K562 (cell line): Measurements from ENCODE around the gene ARHGAP18. TPM values are rescaled to one million over a fixed set of nuclear protein-coding genes. Genes with fewer than 3 reads are reported as not detected.

Experiments
- ATAC-seq: fragments of 200-7000 bp; cut with Tn5 transposase; 3 replicates; pipeline ENCODE4 v1.9.1; 2020; ENCODE audit warnings: moderate library complexity
- BruUV-seq: library from RNA; stranded (reverse); fragments of 400-500 nt; replicated peaks from 2 replicates; lab custom pipeline; 2021; lab: Mats Ljungman, UMichigan
- CTCF ChIA-PET: fragments of 300-600 bp; formaldehyde crosslinking; extraction: SDS; loops from one replicate; lab custom pipeline; 2021; ENCODE audit warnings: low intra/inter-chr PET ratio; lab: Yijun Ruan, JAX
- POLR2A ChIA-PET: fragments of 300-600, 350-650 bp; sonication (Branson Sonifier 250); formaldehyde crosslinking; extraction: SDS; loops from one replicate; lab custom pipeline; 2021; ENCODE audit warnings: antibody characterized with exemption, inconsistent platforms; lab: Yijun Ruan, JAX
- DNase-seq, 4 experiments: peaks; one replicate each; pipeline versions ENCODE4 v3.0.0 to v3.0.0-alpha.2; 2011 to 2018; ENCODE audit warnings: low spot score in 3 of 4, mixed read lengths in 3 of 4; ENCODE audit errors: extremely low read depth in 1 of 4
- FAIRE-seq: peaks from 2 replicates; lab custom pipeline; 2011; peaks lifted over from hg19 to GRCh38; lab: Jason Lieb, UNC
- H2AFZ ChIP-seq: 2 replicates; pipeline ENCODE4 v1.6.0; 2011; ENCODE audit warnings: low read depth, low read length, control low read depth, inconsistent platforms
- H3K27ac ChIP-seq: fragments of 200-600 bp; 3 replicates; pipeline ENCODE4 v1.8.0; 2011; ENCODE audit warnings: low read depth, mild to moderate bottlenecking, control low read depth, inconsistent platforms, low read length, moderate library complexity, mixed read lengths; ENCODE audit errors: extremely low read depth
- H3K27me3 ChIP-seq, 2 experiments: fragments of 300-600 bp in 1 of 2; 2 replicates in 1 of 2; 3 replicates in 1 of 2; pipeline versions ENCODE4 v1.6.0 to v1.8.0; 2011; ENCODE audit warnings: inconsistent platforms in 2 of 2, low read length in 2 of 2, mild to moderate bottlenecking in 1 of 2, mixed read lengths in 1 of 2, moderate library complexity in 1 of 2; ENCODE audit not compliant: control insufficient read depth in 2 of 2, insufficient read depth in 2 of 2
- H3K36me3 ChIP-seq: fragments of 300-600 bp; 3 replicates; pipeline ENCODE4 v1.8.0; 2011; ENCODE audit warnings: mild to moderate bottlenecking, low read length, inconsistent platforms; ENCODE audit not compliant: control insufficient read depth, insufficient read depth
- H3K4me1 ChIP-seq, 2 experiments: fragments of 200-600 bp in 1 of 2; replicated peaks in 1 of 2; 2 replicates in 1 of 2; 3 replicates in 1 of 2; pipeline versions ENCODE4 v1.5.1 to v1.8.0; 2011; ENCODE audit warnings: inconsistent platforms in 2 of 2, low read length in 2 of 2, mild to moderate bottlenecking in 1 of 2, mixed read lengths in 1 of 2, moderate library complexity in 1 of 2; ENCODE audit not compliant: control insufficient read depth in 2 of 2, insufficient read depth in 2 of 2
- H3K4me2 ChIP-seq: 2 replicates; pipeline ENCODE4 v1.6.1; 2011; ENCODE audit warnings: low read length, control low read depth, inconsistent platforms, mixed read lengths; ENCODE audit not compliant: insufficient read depth
- H3K4me3 ChIP-seq: fragments of 200-600 bp; sonication (generic), shearing (Covaris generic); 2 replicates; pipeline ENCODE4 v1.5.1; 2016; ENCODE audit warnings: control low read depth, inconsistent platforms
- H3K79me2 ChIP-seq: fragments of 200-600 bp; 3 replicates; pipeline ENCODE4 v1.8.0; 2011; ENCODE audit warnings: low read length, inconsistent platforms; ENCODE audit not compliant: control insufficient read depth, insufficient read depth
- H3K9ac ChIP-seq, 2 experiments: 2 replicates each; pipeline versions ENCODE4 v1.6.0 to v1.6.1; 2011; ENCODE audit warnings: low read depth in 2 of 2, low read length in 2 of 2, control low read depth in 1 of 2, inconsistent platforms in 1 of 2, mild to moderate bottlenecking in 1 of 2, mixed read lengths in 1 of 2; ENCODE audit not compliant: insufficient read depth in 1 of 2
- H3K9me1 ChIP-seq: one replicate; pipeline ENCODE4 v1.6.0; 2011; ENCODE audit warnings: inconsistent platforms, mild to moderate bottlenecking, low read length, moderate library complexity; ENCODE audit not compliant: control insufficient read depth, insufficient read depth
- H3K9me3 ChIP-seq: replicated peaks from 2 replicates; pipeline ENCODE4 v1.5.1; 2011; ENCODE audit warnings: low read depth, low read length, inconsistent platforms; ENCODE audit not compliant: control insufficient read depth, insufficient read depth
- H4K20me1 ChIP-seq: replicated peaks from 2 replicates; pipeline ENCODE4 v1.6.1; 2011; ENCODE audit warnings: low read length, inconsistent platforms, mixed read lengths; ENCODE audit not compliant: control insufficient read depth, insufficient read depth
- C11orf30 ChIP-seq: fragments of 450-650 bp; IDR thresholded peaks from 2 replicates; pipeline ENCODE4 v1.6.1; 2016; ENCODE audit warnings: low read depth, mild to moderate bottlenecking
- NCOA2 ChIP-seq, 2 experiments: fragments of 450-650 bp; IDR thresholded peaks; 2 replicates each; pipeline ENCODE4 v1.6.1; 2018; ENCODE audit warnings: mild to moderate bottlenecking in 2 of 2, moderate library complexity in 1 of 2; ENCODE audit not compliant: partially characterized antibody in 2 of 2
- NFRKB ChIP-seq: fragments of 450-650 bp; IDR thresholded peaks from 2 replicates; pipeline ENCODE4 v1.6.1; 2016; ENCODE audit warnings: low read depth
- SPI1 ChIP-seq: IDR thresholded peaks from 2 replicates; pipeline ENCODE4 v1.6.1; 2011; ENCODE audit warnings: low read depth, low read length, control low read depth, borderline replicate concordance
- ZNF175 ChIP-seq: fragments of 200-800 bp; sonication (Bioruptor generic); IDR thresholded peaks from 2 replicates; pipeline ENCODE4 v1.6.1; 2016; ENCODE audit warnings: low read depth, mild to moderate bottlenecking, missing genetic modification characterization, missing compliant biosample characterization
- ZNF316 ChIP-seq: fragments of 450-650 bp; IDR thresholded peaks from 2 replicates; pipeline ENCODE4 v1.6.1; 2016
- ZNF41 ChIP-seq: fragments of 250-450 bp; sonication (Bioruptor Pico); conservative IDR thresholded peaks from 2 replicates; pipeline ENCODE4 v1.4.0; 2020; ENCODE audit warnings: mild to moderate bottlenecking
- WGBS: fragments of 100-300 bp; shearing (Covaris generic); methylation state at CpG from one replicate; pipeline ENCODE4 v1.1.6; 2016; ENCODE audit warnings: low coverage, mixed read lengths; ENCODE audit not compliant: insufficient coverage; ENCODE audit errors: missing lambda C conversion rate; 5-methylcytosine and 5-hydroxymethylcytosine counted together
- in situ Hi-C: fragments of 300-500 bp; cut with MboI; formaldehyde crosslinking; loops from 4 replicates; pipeline ENCODE4 v1.15.0; 2018; ENCODE audit warnings: inconsistent platforms, mixed read lengths
- intact Hi-C: fragments of 100-400 bp; cut with micrococcal nuclease; formaldehyde crosslinking; loops from 2 replicates; pipeline ENCODE4 v1.14.2; 2022
- polyA plus RNA-seq, 8 experiments: library from polyadenylated mRNA; depleted of rRNA in 4 of 8; stranded (reverse) in 5 of 8; unstranded in 3 of 8; fragments of >200 nt; fragmentation: Nextera tagmentation in 2 of 8; fragmentation: Illumina TruSeq in 1 of 8; extraction: Ambion mirVana in 2 of 8; extraction: Trizol in 1 of 8; gene quantifications; 2 replicates each; pipeline versions ENCODE4 v1.2.1 to v1.2.3, GENCODE V29; 2011 to 2014; ENCODE audit warnings: inconsistent platforms in 1 of 8, missing spikeins in 1 of 8
- total RNA-seq, 7 experiments: library from RNA; depleted of rRNA in 6 of 7; stranded (reverse); fragments of >200 nt in 6 of 7; fragmentation: Illumina TruSeq in 2 of 7; extraction: Trizol in 2 of 7; gene quantifications; 2 replicates each; pipeline versions ENCODE4 v1.2.1 to v1.2.3, GENCODE V29; 2011 to 2021; ENCODE audit warnings: low replicate concordance in 1 of 7

Gene ARHGAP18
- total and polyA plus RNA-seq, 9 of the 15 experiments (the other 6 are each of a cell fraction or from before 2014, with no cell fraction given) = 13.3 to 29.7 (median 21.1) TPM

- Histone ChIP-seq H2AFZ (no peak overlapping the region), H3K27ac (peak overlapping the region; percentile 51)
- BruUV-seq = no TSS peak
Observed at GRCh38 chr6:129686941-129687627, 22.9 kb downstream of the ARHGAP18 start.

DNA sequence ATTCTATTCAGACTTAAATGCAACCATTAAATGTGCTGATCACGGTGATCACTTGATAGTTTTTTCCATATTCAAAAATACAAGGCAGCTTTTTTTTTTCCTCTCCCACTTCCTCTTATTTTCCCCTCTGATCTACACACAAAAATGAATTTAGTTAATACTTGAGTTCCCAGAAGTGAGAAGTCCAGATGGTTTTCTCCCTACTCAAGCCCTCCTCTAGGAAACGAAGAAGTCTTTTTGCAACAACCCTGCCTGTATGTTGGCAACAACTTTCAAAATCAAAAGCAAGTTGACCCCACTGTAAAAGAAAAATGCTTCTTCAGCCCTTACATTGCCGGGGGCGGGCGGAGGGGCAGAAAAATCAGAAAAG lies 24.3 kb downstream of the ARHGAP18 start:
- ChIA-PET POLR2A (interaction anchor here (1.6 to 2.5 kb wide), 2 partner anchors 10 to 107 kb away, joined by 3 to 8 read pairs; no protein-coding TSS in a partner anchor), CTCF (no interaction called here)

More at GRCh38 chr6:129686941-129687627, 22.9 kb downstream of the ARHGAP18 start:
- Histone ChIP-seq H3K4me1 (peaks cover 28 to 82% of the 10 kb centered on the region in 2 experiments), H3K9ac (peak overlapping the region; percentile 2 to 8; a peak in 2 of 4 replicates), H3K27me3 (no peaks in the 10 kb centered on the region), H3K36me3 (peaks cover 4% of the 10 kb centered on the region; the same call in 1 of the 3 replicates), H3K4me3 (no peak overlapping the region), H3K9me1 (no peaks in the 10 kb centered on the region), H3K79me2 (peaks cover 88% of the 10 kb centered on the region), H3K4me2 (no peak overlapping the region; the same call in 1 of the 2 replicates), H4K20me1 (no peaks in the 10 kb centered on the region), H3K9me3 (no peaks in the 10 kb centered on the region)
- TF ChIP-seq NCOA2 (IDR thresholded peaks at IDR 0.05; ENCODE audit: partially characterized antibody in 2 of 2) (no peak), C11orf30 (0 out of 2 replicates have a peak, but pooled peaks have one; percentile 7), ZNF316 (peak; percentile 38; the same call in 1 of the 2 replicates), SPI1 (0 out of 2 replicates have a peak, but pooled peaks have one; percentile 14), ZNF175 (CRISPR knock-in tag) (0 out of 2 replicates have a peak, but pooled peaks have one; percentile 32)
- in situ Hi-C loops = no loop called here
- FAIRE-seq (no peak), DNase-seq (peak in 1 of 4 experiments; percentile 10), ATAC-seq (no peak)
- CTCF ChIA-PET = no interaction called here
- POLR2A ChIA-PET = interaction anchor here (1.1 kb wide), 1 partner anchor 11 kb away, joined by 3 read pairs; no protein-coding TSS in a partner anchor
- intact Hi-C loops = no loop called here
- WGBS = 71% methylated on average over 6 of the region's 7 CpGs

More for the DNA sequence above, 24.3 kb downstream of the ARHGAP18 start:
- no peaks in the 10 kb centered on the region for H4K20me1 ChIP-seq
- peaks cover 7% of the 10 kb centered on the region; the same call in 1 of the 3 replicates for H3K36me3 ChIP-seq
- FAIRE-seq (no peak), ATAC-seq (no peak), DNase-seq (no peak)
- H3K27ac ChIP-seq = peak overlapping the region; percentile 90
- no TSS peak for BruUV-seq
- H3K4me2 ChIP-seq = peak overlapping the region; percentile 13
- H3K9me1 ChIP-seq = no peaks in the 10 kb centered on the region
- no peaks in the 10 kb centered on the region for H3K27me3 ChIP-seq
- H3K4me1 ChIP-seq = peaks cover 20 to 73% of the 10 kb centered on the region in 2 experiments
- 66% methylated on average over 4 of the region's 5 CpGs for WGBS
- intact Hi-C loops (loop anchor here (2.0 kb wide), 1 partner anchor 25 kb away; the partner anchor contains the start of gene ARHGAP18), in situ Hi-C loops (no loop called here)
- no peak for TF ChIP-seq NFRKB
- no peak for TF ChIP-seq ZNF41 (CRISPR knock-in tag)
- TF ChIP-seq SPI1 = peak; percentile 83
- peak overlapping the region; percentile 35; the same call in 1 of the 2 replicates for H2AFZ ChIP-seq
- peaks cover 88% of the 10 kb centered on the region for H3K79me2 ChIP-seq
- H3K9ac ChIP-seq = no peak overlapping the region; a peak in 1 of 4 replicates
- H3K9me3 ChIP-seq = no peaks in the 10 kb centered on the region
- no peak overlapping the region for H3K4me3 ChIP-seq
